CD4-positive, alpha-beta memory T cell (primary cell): Measurements from ENCODE around the gene KLHL1. TPM values are rescaled to one million over a fixed set of nuclear protein-coding genes. Genes with fewer than 3 reads are reported as not detected.

Experiments
- CTCF ChIA-PET: fragments of 350-600 bp; sonication (Branson Sonifier 250); formaldehyde crosslinking; loops from one replicate; lab custom pipeline; 2021; ENCODE audit warnings: inconsistent platforms; ENCODE audit not compliant: partially characterized antibody; lab: Charles Lee
- POLR2A ChIA-PET: fragments of 350-600 bp; sonication (Branson Sonifier 250); formaldehyde crosslinking; loops from one replicate; lab custom pipeline; 2021; ENCODE audit not compliant: partially characterized antibody; lab: Charles Lee
- DNase-seq, 5 donors: peaks; one replicate each; pipeline versions ENCODE4 v3.0.0 to v3.0.0-alpha.2; 2020 to 2022; ENCODE audit warnings: mixed read lengths in 1 of 5
- H3K27ac ChIP-seq: one replicate; pipeline ENCODE4 v1.7.0; 2013; ENCODE audit warnings: low read depth, low read length
- H3K27me3 ChIP-seq: 2 replicates; pipeline ENCODE4 v1.7.0; 2013; ENCODE audit warnings: mild to moderate bottlenecking, low read length, moderate library complexity; ENCODE audit not compliant: insufficient read depth
- H3K36me3 ChIP-seq: 2 replicates; pipeline ENCODE4 v1.7.0; 2013; ENCODE audit warnings: mild to moderate bottlenecking, low read length, moderate library complexity; ENCODE audit not compliant: insufficient read depth
- H3K4me1 ChIP-seq: 2 replicates; pipeline ENCODE4 v1.7.0; 2013; ENCODE audit warnings: mild to moderate bottlenecking, low read length, moderate library complexity; ENCODE audit not compliant: insufficient read depth
- H3K4me3 ChIP-seq, 2 donors: one replicate each; pipeline ENCODE4 v1.7.0; 2013; ENCODE audit warnings: low read length in 2 of 2, mild to moderate bottlenecking in 1 of 2
- H3K9me3 ChIP-seq, 2 donors: one replicate each; pipeline ENCODE4 v1.7.0; 2013; ENCODE audit warnings: low read length in 2 of 2, control low read depth in 1 of 2; ENCODE audit not compliant: control insufficient read depth in 1 of 2
- H3K27ac Mint-ChIP-seq, 7 donors: one replicate each; pipeline ENCODE4 v1.8.0; 2020 to 2021; ENCODE audit warnings: mixed read lengths in 7 of 7, mild to moderate bottlenecking in 6 of 7, inconsistent platforms in 3 of 7, moderate library complexity in 3 of 7
- H3K27me3 Mint-ChIP-seq, 2 donors: one replicate each; pipeline ENCODE4 v1.8.0; 2020 to 2021; ENCODE audit warnings: mixed read lengths in 2 of 2
- H3K36me3 Mint-ChIP-seq, 2 donors: one replicate each; pipeline ENCODE4 v1.8.0; 2020 to 2021; ENCODE audit warnings: mixed read lengths in 2 of 2, inconsistent platforms in 1 of 2, mild to moderate bottlenecking in 1 of 2
- H3K4me1 Mint-ChIP-seq, 4 donors: one replicate each; pipeline ENCODE4 v1.8.0; 2020 to 2021; ENCODE audit warnings: mixed read lengths in 4 of 4, mild to moderate bottlenecking in 1 of 4
- H3K4me3 Mint-ChIP-seq, 8 donors: one replicate each; pipeline ENCODE4 v1.8.0; 2020 to 2021; ENCODE audit warnings: mixed read lengths in 8 of 8, mild to moderate bottlenecking in 7 of 8, moderate library complexity in 6 of 8, inconsistent platforms in 3 of 8
- H3K9me3 Mint-ChIP-seq, 8 donors: one replicate each; pipeline ENCODE4 v1.8.0; 2020 to 2021; ENCODE audit warnings: mixed read lengths in 8 of 8, mild to moderate bottlenecking in 5 of 8, inconsistent platforms in 3 of 8, moderate library complexity in 1 of 8
- intact Hi-C: fragments of 100-400 bp; cut with micrococcal nuclease; formaldehyde crosslinking; loops from one replicate; pipeline ENCODE4 v1.15.1; 2023
- polyA plus RNA-seq, 2 donors: library from polyadenylated mRNA; unstranded; fragments of 300-500 nt; fragmentation: Illumina TruSeq; gene quantifications; one replicate each; pipeline ENCODE4 v1.2.3, GENCODE V29; 2021
- total RNA-seq, 2 experiments: library from RNA; stranded (reverse); gene quantifications; one replicate each; pipeline ENCODE4 v1.2.3, GENCODE V29; 2021

KLHL1 gene
- total and polyA plus RNA-seq, 4 experiments from 2014 or later = not detected

- intact Hi-C loops = no loop called here
- H3K4me1 ChIP-seq = no peaks in the 10 kb centered on the region
- H3K9me3 ChIP-seq = peaks cover 0 to 6% of the 10 kb centered on the region in 2 donors
- Mint-ChIP-seq H3K27me3 (no peaks in the 10 kb centered on the region), H3K9me3 (peaks cover 0 to 17% (median 11%) of the 10 kb centered on the region in 8 donors), H3K27ac (no peak overlapping the region), H3K4me3 (no peak overlapping the region), H3K36me3 (no peaks in the 10 kb centered on the region), H3K4me1 (no peaks in the 10 kb centered on the region)
- H3K27me3 ChIP-seq = no peaks in the 10 kb centered on the region
- no peak overlapping the region for H3K4me3 ChIP-seq
- H3K36me3 ChIP-seq = no peaks in the 10 kb centered on the region
- POLR2A ChIA-PET = no interaction called here
- DNase-seq = no peak
- H3K27ac ChIP-seq = no peak overlapping the region
- CTCF ChIA-PET = no interaction called here
These were observed 93.9 kb downstream of the KLHL1 start for GRCh38 chr13:70014337-70014736.

GRCh38 chr13:69999875-70000274 is 108.4 kb downstream of the KLHL1 start:
- Histone ChIP-seq H3K4me1 (no peaks in the 10 kb centered on the region), H3K36me3 (no peaks in the 10 kb centered on the region), H3K9me3 (no peaks in the 10 kb centered on the region), H3K27me3 (no peaks in the 10 kb centered on the region), H3K27ac (no peak overlapping the region), H3K4me3 (no peak overlapping the region)
- ChIA-PET CTCF (no interaction called here), POLR2A (no interaction called here)
- Mint-ChIP-seq H3K36me3 (no peaks in the 10 kb centered on the region), H3K27me3 (no peaks in the 10 kb centered on the region), H3K4me3 (no peak overlapping the region), H3K27ac (no peak overlapping the region), H3K4me1 (no peaks in the 10 kb centered on the region), H3K9me3 (peaks cover 0 to 2% (median 0%) of the 10 kb centered on the region in 8 donors)
- intact Hi-C loops = no loop called here
- DNase-seq = no peak

- POLR2A ChIA-PET = no interaction called here
- no peaks in the 10 kb centered on the region for H3K9me3 ChIP-seq
- CTCF ChIA-PET = no interaction called here
- H3K4me1 ChIP-seq = no peaks in the 10 kb centered on the region
- Mint-ChIP-seq H3K27me3 (no peaks in the 10 kb centered on the region), H3K36me3 (no peaks in the 10 kb centered on the region), H3K4me3 (no peak overlapping the region), H3K4me1 (no peaks in the 10 kb centered on the region), H3K9me3 (peaks cover 0 to 8% (median under 1%) of the 10 kb centered on the region in 8 donors), H3K27ac (no peak overlapping the region)
- no peaks in the 10 kb centered on the region for H3K36me3 ChIP-seq
- no peak overlapping the region for H3K27ac ChIP-seq
- intact Hi-C loops = no loop called here
- no peak overlapping the region for H3K4me3 ChIP-seq
- DNase-seq = no peak
- no peaks in the 10 kb centered on the region for H3K27me3 ChIP-seq
These were observed 111.2 kb downstream of the KLHL1 start for GRCh38 chr13:69997061-69997460.

GRCh38 chr13:69980799-69981198 is 127.5 kb downstream of the KLHL1 start:
- Mint-ChIP-seq H3K4me3 (no peak overlapping the region), H3K36me3 (no peaks in the 10 kb centered on the region), H3K27ac (no peak overlapping the region), H3K27me3 (no peaks in the 10 kb centered on the region), H3K4me1 (no peaks in the 10 kb centered on the region), H3K9me3 (peaks cover 0 to 12% (median 4%) of the 10 kb centered on the region in 8 donors)
- Histone ChIP-seq H3K36me3 (no peaks in the 10 kb centered on the region), H3K4me1 (no peaks in the 10 kb centered on the region), H3K9me3 (no peaks in the 10 kb centered on the region), H3K4me3 (no peak overlapping the region), H3K27me3 (no peaks in the 10 kb centered on the region), H3K27ac (no peak overlapping the region)
- no peak for DNase-seq
- CTCF ChIA-PET = no interaction called here
- POLR2A ChIA-PET = no interaction called here
- intact Hi-C loops = no loop called here

- H3K4me1 ChIP-seq = no peaks in the 10 kb centered on the region
- Mint-ChIP-seq H3K27me3 (no peaks in the 10 kb centered on the region), H3K4me1 (no peaks in the 10 kb centered on the region), H3K27ac (no peak overlapping the region), H3K36me3 (no peaks in the 10 kb centered on the region), H3K4me3 (no peak overlapping the region), H3K9me3 (peaks cover 0 to 6% (median under 1%) of the 10 kb centered on the region in 8 donors)
- H3K36me3 ChIP-seq = no peaks in the 10 kb centered on the region
- no peak overlapping the region for H3K4me3 ChIP-seq
- no peaks in the 10 kb centered on the region for H3K27me3 ChIP-seq
- no peak overlapping the region for H3K27ac ChIP-seq
- DNase-seq = no peak
- H3K9me3 ChIP-seq = no peaks in the 10 kb centered on the region
- CTCF ChIA-PET = no interaction called here
- POLR2A ChIA-PET = no interaction called here
- intact Hi-C loops = no loop called here
These were observed 132.8 kb downstream of the KLHL1 start for GRCh38 chr13:69975496-69975895.

GRCh38 chr13:69970520-69970919 is 137.7 kb downstream of the KLHL1 start:
- ChIA-PET POLR2A (no interaction called here), CTCF (no interaction called here)
- no peak overlapping the region for H3K27ac ChIP-seq
- Mint-ChIP-seq H3K36me3 (no peaks in the 10 kb centered on the region), H3K27me3 (no peaks in the 10 kb centered on the region), H3K4me3 (no peak overlapping the region), H3K27ac (no peak overlapping the region), H3K9me3 (peaks cover 0 to 8% (median 3%) of the 10 kb centered on the region in 8 donors), H3K4me1 (no peaks in the 10 kb centered on the region)
- H3K4me3 ChIP-seq = no peak overlapping the region
- DNase-seq = no peak
- no peaks in the 10 kb centered on the region for H3K4me1 ChIP-seq
- H3K9me3 ChIP-seq = no peaks in the 10 kb centered on the region
- H3K36me3 ChIP-seq = no peaks in the 10 kb centered on the region
- H3K27me3 ChIP-seq = no peaks in the 10 kb centered on the region
- intact Hi-C loops = no loop called here

GRCh38 chr13:69959046-69959445 is 149.2 kb downstream of the KLHL1 start:
- Histone ChIP-seq H3K4me3 (no peak overlapping the region), H3K9me3 (no peaks in the 10 kb centered on the region), H3K27me3 (no peaks in the 10 kb centered on the region), H3K36me3 (no peaks in the 10 kb centered on the region), H3K4me1 (no peaks in the 10 kb centered on the region), H3K27ac (no peak overlapping the region)
- no peaks in the 10 kb centered on the region for H3K27me3 Mint-ChIP-seq
- ChIA-PET POLR2A (no interaction called here), CTCF (no interaction called here)
- intact Hi-C loops = no loop called here
- peaks cover 0 to 9% (median 4%) of the 10 kb centered on the region in 8 donors for H3K9me3 Mint-ChIP-seq
- no peak for DNase-seq
- no peaks in the 10 kb centered on the region for H3K36me3 Mint-ChIP-seq
- no peak overlapping the region for H3K27ac Mint-ChIP-seq
- H3K4me3 Mint-ChIP-seq = no peak overlapping the region
- no peaks in the 10 kb centered on the region for H3K4me1 Mint-ChIP-seq

- ChIA-PET CTCF (no interaction called here), POLR2A (no interaction called here)
- no peak for DNase-seq
- Histone ChIP-seq H3K4me1 (no peaks in the 10 kb centered on the region), H3K4me3 (no peak overlapping the region), H3K36me3 (no peaks in the 10 kb centered on the region), H3K9me3 (no peaks in the 10 kb centered on the region), H3K27me3 (no peaks in the 10 kb centered on the region), H3K27ac (no peak overlapping the region)
- Mint-ChIP-seq H3K27ac (no peak overlapping the region), H3K27me3 (no peaks in the 10 kb centered on the region), H3K36me3 (no peaks in the 10 kb centered on the region), H3K4me3 (no peak overlapping the region), H3K4me1 (no peaks in the 10 kb centered on the region), H3K9me3 (peaks cover 0 to 9% (median 3%) of the 10 kb centered on the region in 8 donors)
- intact Hi-C loops = no loop called here
These were observed 151.4 kb downstream of the KLHL1 start for GRCh38 chr13:69956839-69957238.
